ENCODE data around the gene MMP3.

The MMP3 gene

GRCh38 chr11:102802341-102802740 is 41.1 kb downstream of the MMP3 start:
- TF ChIP-seq CTCF (conservative IDR thresholded peaks at IDR 0.05) (no peak), ZFX (IDR thresholded peaks at IDR 0.05) (no peak)
- H3K27ac ChIP-seq = no peak overlapping the region

GRCh38 chr11:102800767-102801166 is 42.6 kb downstream of the MMP3 start:
- no peak overlapping the region for H3K27ac ChIP-seq
- TF ChIP-seq CTCF (conservative IDR thresholded peaks at IDR 0.05) (no peak), ZFX (IDR thresholded peaks at IDR 0.05) (no peak)

GRCh38 chr11:102799681-102800340 is 43.6 kb downstream of the MMP3 start:
- no peak overlapping the region for H3K27ac ChIP-seq
- no peak for TF ChIP-seq ZFX (IDR thresholded peaks at IDR 0.05)
- no peak for TF ChIP-seq CTCF (conservative IDR thresholded peaks at IDR 0.05)

- no peak for TF ChIP-seq CTCF (conservative IDR thresholded peaks at IDR 0.05)
- no peak for TF ChIP-seq ZFX (IDR thresholded peaks at IDR 0.05)
- no peak within 1 kb of the TSS for H3K27ac ChIP-seq
These were observed 45.2 kb downstream of the MMP3 start, which contains the start of gene MMP1 for GRCh38 chr11:102798012-102798746. Gene MMP1 (minus strand): TSS chr11:102798160. CDS start chr11:102798092, 68 bp downstream.

GRCh38 chr11:102794382-102794781 is 49.0 kb downstream of the MMP3 start:
- no peak for TF ChIP-seq ZFX (IDR thresholded peaks at IDR 0.05)
- TF ChIP-seq CTCF (conservative IDR thresholded peaks at IDR 0.05) = peak; percentile 64
- peak overlapping the region; percentile 39; the same call in 1 of the 2 replicates for H3K27ac ChIP-seq

- no peak for TF ChIP-seq ZFX (IDR thresholded peaks at IDR 0.05)
- no peak for TF ChIP-seq CTCF (conservative IDR thresholded peaks at IDR 0.05)
- peak overlapping the region; percentile 39; the same call in 1 of the 2 replicates for H3K27ac ChIP-seq
These were observed 49.6 kb downstream of the MMP3 start for GRCh38 chr11:102793677-102794290.

DNA sequence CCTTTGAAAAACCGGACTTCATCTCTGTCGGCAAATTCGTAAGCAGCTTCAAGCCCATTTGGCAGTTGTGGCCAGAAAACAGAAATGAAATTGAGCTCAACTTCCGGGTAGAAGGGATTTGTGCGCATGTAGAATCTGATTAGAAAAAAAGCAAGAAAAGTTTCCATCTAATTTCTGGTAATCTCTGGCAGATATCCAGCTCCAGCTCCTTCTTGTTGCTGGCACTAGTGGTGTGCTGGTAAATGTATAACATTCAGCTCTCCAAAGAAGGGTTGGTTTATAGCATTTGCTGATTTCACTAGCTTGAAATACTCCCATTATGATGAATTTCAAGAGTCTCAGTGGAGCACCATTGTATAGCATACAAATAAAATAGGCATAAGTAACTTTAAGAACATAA is 50.8 kb downstream of the MMP3 start:
- H3K27ac ChIP-seq = no peak overlapping the region
- no peak for TF ChIP-seq ZFX (IDR thresholded peaks at IDR 0.05)
- no peak for TF ChIP-seq CTCF (conservative IDR thresholded peaks at IDR 0.05)

All from C4-2B (cell line).